ENCODE data around the gene KCNIP4. TPM values are rescaled to one million over a fixed set of nuclear protein-coding genes. Genes with fewer than 3 reads are reported as not detected.

KCNIP4 gene
- total RNA-seq, 2 donors from 2014 or later = 1.2 TPM; not detected in 1

DNA sequence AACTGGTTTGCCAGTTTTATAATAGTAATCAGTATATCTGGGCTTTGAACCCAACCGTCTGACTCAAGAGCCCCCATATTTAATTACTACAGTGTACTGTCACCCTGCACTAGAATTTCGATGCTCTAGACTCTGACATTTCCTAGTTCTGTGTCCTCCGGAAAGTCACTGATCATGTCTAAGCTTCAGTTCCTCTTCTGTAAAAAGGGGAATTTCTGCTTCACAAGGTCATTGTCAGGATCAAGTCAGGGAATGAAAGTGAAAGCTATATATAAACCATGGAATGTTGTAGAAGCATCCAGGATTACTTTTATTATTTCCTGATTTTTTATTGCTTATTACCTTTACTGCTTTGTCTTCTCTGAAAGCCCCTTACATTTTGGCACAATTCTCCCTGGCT is 4.0 kb upstream of the KCNIP4 start:
- no peaks in the 10 kb centered on the region for H3K27me3 ChIP-seq (replicated peaks; ENCODE audit: insufficient read depth)
- no peaks in the 10 kb centered on the region for H3K36me3 ChIP-seq
- H3K9me3 ChIP-seq = no peaks in the 10 kb centered on the region
- H3K4me1 ChIP-seq (replicated peaks) = no peaks in the 10 kb centered on the region
- DNase-seq (ENCODE audit: low spot score) = no peak
- H3K27ac ChIP-seq = no peak overlapping the region
- intact Hi-C loops (cut with DNase I) = no loop called here
- H3K4me3 ChIP-seq = no peak overlapping the region
- 74% methylated on average over 3 of the region's 3 CpGs for WGBS
- no peak for TF ChIP-seq POLR2AphosphoS5 (IDR thresholded peaks at IDR 0.05)
- TF ChIP-seq POLR2A (IDR thresholded peaks at IDR 0.05) = no peak
- TF ChIP-seq, protein P1, sequence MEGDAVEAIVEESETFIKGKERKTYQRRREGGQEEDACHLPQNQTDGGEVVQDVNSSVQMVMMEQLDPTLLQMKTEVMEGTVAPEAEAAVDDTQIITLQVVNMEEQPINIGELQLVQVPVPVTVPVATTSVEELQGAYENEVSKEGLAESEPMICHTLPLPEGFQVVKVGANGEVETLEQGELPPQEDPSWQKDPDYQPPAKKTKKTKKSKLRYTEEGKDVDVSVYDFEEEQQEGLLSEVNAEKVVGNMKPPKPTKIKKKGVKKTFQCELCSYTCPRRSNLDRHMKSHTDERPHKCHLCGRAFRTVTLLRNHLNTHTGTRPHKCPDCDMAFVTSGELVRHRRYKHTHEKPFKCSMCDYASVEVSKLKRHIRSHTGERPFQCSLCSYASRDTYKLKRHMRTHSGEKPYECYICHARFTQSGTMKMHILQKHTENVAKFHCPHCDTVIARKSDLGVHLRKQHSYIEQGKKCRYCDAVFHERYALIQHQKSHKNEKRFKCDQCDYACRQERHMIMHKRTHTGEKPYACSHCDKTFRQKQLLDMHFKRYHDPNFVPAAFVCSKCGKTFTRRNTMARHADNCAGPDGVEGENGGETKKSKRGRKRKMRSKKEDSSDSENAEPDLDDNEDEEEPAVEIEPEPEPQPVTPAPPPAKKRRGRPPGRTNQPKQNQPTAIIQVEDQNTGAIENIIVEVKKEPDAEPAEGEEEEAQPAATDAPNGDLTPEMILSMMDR (IDR thresholded peaks at IDR 0.05) = no peak

DNA sequence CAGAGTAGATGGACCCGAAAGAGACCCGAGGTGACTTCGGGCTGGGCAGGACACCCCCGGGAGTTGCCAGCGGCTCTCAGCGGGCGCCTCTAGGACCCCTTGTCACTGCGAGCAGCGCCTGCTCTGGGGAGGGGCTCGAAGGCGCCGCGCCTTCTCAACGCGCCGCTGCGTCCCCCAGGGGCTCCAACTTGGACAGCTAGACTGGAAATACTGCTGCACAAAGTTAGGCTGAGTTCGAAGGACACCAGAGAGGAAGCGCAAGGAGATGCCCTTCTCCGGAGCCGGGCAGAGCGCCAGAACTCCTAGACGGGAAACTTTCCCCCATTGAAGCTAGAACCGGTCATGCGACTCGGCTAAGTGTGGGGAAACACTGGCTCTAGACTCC is 493 bp upstream of the KCNIP4 start:
- Histone ChIP-seq H3K27ac (no peak overlapping the region), H3K4me1 (replicated peaks) (no peaks in the 10 kb centered on the region), H3K9me3 (no peaks in the 10 kb centered on the region), H3K36me3 (no peaks in the 10 kb centered on the region), H3K27me3 (replicated peaks; ENCODE audit: insufficient read depth) (no peaks in the 10 kb centered on the region), H3K4me3 (peak overlapping the region; percentile 10)
- WGBS = 7% methylated on average over 26 of the region's 26 CpGs
- intact Hi-C loops (cut with DNase I) = no loop called here
- TF ChIP-seq, protein P1 (IDR thresholded peaks at IDR 0.05) = no peak
- TF ChIP-seq POLR2A (IDR thresholded peaks at IDR 0.05) (no peak), POLR2AphosphoS5 (IDR thresholded peaks at IDR 0.05) (no peak)
- DNase-seq (ENCODE audit: low spot score) = no peak

DNA sequence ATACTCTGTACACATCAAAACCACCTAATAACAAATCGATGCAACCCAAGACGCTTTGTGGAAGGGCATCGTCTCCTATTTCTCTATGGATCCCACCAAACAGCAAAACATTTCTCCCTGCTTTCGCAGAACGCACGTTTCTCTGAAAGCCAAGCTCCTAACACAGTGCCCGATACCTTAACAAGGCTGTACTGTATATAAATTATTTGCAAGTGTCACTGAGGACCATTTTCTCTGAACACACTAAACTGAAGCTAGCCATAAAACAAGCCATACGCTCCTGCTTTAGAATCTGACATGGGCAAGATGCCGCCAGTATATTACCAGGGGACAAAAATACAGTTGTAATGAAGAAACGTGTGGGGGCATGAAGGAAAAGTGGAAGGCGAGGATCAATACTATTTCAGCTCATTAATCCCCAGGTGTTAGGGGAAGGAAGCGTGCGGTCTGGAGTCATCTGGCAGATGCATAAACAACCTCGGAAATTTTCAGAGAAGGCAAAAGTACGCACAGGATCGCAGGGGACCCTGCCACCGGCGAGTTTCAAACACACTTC is 703 bp downstream of the KCNIP4 start:
- H3K9me3 ChIP-seq = no peaks in the 10 kb centered on the region
- no peaks in the 10 kb centered on the region for H3K36me3 ChIP-seq
- WGBS = 16% methylated on average over 18 of the region's 18 CpGs
- H3K27ac ChIP-seq = no peak overlapping the region
- intact Hi-C loops (cut with DNase I) = no loop called here
- H3K4me1 ChIP-seq (replicated peaks) = no peaks in the 10 kb centered on the region
- no peaks in the 10 kb centered on the region for H3K27me3 ChIP-seq (replicated peaks; ENCODE audit: insufficient read depth)
- no peak for DNase-seq (ENCODE audit: low spot score)
- no peak overlapping the region for H3K4me3 ChIP-seq
- TF ChIP-seq POLR2AphosphoS5 (IDR thresholded peaks at IDR 0.05) (no peak), POLR2A (IDR thresholded peaks at IDR 0.05) (no peak)

DNA sequence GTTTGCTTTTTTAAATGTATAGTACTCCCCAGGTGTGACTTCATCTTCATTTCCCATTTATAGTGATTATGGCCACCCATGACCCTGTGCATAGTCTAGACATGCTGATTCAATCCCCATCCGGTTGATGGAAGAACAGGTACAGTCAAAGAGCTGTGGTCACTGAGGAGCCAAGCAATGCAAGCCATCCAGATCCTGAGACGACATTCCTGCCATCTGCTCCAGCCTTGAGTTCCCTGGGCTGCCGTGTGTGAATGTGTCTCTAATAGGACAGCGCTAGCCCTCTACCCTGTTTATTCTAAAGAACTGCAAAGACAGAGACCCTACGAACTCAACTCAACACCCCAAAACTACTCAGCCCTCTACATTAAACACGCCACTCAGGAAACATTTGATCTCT is 1.7 kb downstream of the KCNIP4 start:
- Histone ChIP-seq H3K36me3 (no peaks in the 10 kb centered on the region), H3K27ac (no peak overlapping the region), H3K27me3 (replicated peaks; ENCODE audit: insufficient read depth) (no peaks in the 10 kb centered on the region), H3K9me3 (no peaks in the 10 kb centered on the region), H3K4me3 (no peak overlapping the region), H3K4me1 (replicated peaks) (no peaks in the 10 kb centered on the region)
- DNase-seq (ENCODE audit: low spot score) = no peak
- TF ChIP-seq, protein P1 (IDR thresholded peaks at IDR 0.05) = no peak
- TF ChIP-seq POLR2A (IDR thresholded peaks at IDR 0.05) = no peak
- no peak for TF ChIP-seq POLR2AphosphoS5 (IDR thresholded peaks at IDR 0.05)
- WGBS = 77% methylated on average over 6 of the region's 6 CpGs
- intact Hi-C loops (cut with DNase I) = no loop called here

DNA sequence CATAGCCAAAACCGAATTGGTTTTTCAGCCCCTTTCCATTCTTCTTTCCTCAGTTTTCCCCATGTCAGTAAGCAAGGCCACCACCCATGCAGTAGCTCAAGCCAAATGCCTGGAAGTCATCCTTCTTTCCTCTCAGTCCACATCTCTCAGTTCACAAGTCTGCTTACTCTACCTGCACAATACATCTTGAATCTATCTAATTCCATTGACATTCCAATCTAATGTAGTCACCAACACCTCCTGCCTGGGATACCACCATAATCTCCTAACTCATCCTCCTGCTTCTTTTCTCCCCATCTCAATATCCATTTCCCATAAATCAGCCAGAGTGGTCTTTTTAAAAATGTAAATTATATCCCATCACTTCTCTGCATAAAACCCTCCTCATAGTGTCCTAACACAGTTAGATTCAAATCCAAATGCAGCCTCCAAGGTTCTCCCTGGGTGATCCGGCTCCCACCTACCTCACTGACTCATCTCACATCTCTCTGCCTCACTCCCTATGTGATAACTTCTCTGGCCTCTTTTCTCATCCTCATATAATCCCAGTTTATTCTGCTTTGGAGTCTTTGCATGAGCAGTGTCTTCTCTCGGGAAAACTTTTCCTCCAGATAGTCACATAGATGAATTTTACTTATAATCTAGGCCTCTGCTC is 26.9 kb downstream of the KCNIP4 start:
- 76% methylated on average over 3 of the region's 3 CpGs for WGBS
- no peak for TF ChIP-seq POLR2A (IDR thresholded peaks at IDR 0.05)
- TF ChIP-seq POLR2AphosphoS5 (IDR thresholded peaks at IDR 0.05) = no peak
- TF ChIP-seq, protein P1 (IDR thresholded peaks at IDR 0.05) = no peak
- no peak for DNase-seq (ENCODE audit: low spot score)

More for the DNA sequence above, 26.9 kb downstream of the KCNIP4 start:
- no peak overlapping the region for H3K27ac ChIP-seq
- H3K4me3 ChIP-seq = no peak overlapping the region
- no peaks in the 10 kb centered on the region for H3K27me3 ChIP-seq (replicated peaks; ENCODE audit: insufficient read depth)
- H3K4me1 ChIP-seq (replicated peaks) = no peaks in the 10 kb centered on the region
- intact Hi-C loops (cut with DNase I) = no loop called here
- no peaks in the 10 kb centered on the region for H3K9me3 ChIP-seq
- H3K36me3 ChIP-seq = no peaks in the 10 kb centered on the region
